IMR-90 (cell line): ENCODE results near the gene LLGL2. TPM values are rescaled to one million over a fixed set of nuclear protein-coding genes. Genes with fewer than 3 reads are reported as not detected.
A peak's percentile ranks its signal among the peaks of the same experiment; 100 is the strongest.

ENCODE experiments used
- ATAC-seq: fragments of 200-7000 bp; cut with Tn5 transposase; 2 replicates; pipeline ENCODE4 v1.9.1; 2020; ENCODE audit warnings: low read depth, mild to moderate bottlenecking, moderate library complexity
- Bru-seq: library from RNA; stranded (reverse); fragments of 400-500 nt; gene quantifications from one replicate; lab custom pipeline; 2021; lab: Mats Ljungman, UMichigan
- BruChase-seq, 2 experiments: library from RNA; stranded (reverse); fragments of 400-500 nt; gene quantifications; one replicate each; lab custom pipeline; 2021; lab: Mats Ljungman, UMichigan
- BruUV-seq: library from RNA; stranded (reverse); fragments of 400-500 nt; replicated peaks from 2 replicates; lab custom pipeline; 2021; lab: Mats Ljungman, UMichigan
- CTCF ChIA-PET: fragments of 300-600 bp; formaldehyde crosslinking; extraction: SDS; loops from one replicate; lab custom pipeline; 2021; ENCODE audit warnings: antibody characterized with exemption; lab: Yijun Ruan, JAX
- POLR2A ChIA-PET: fragments of 300-600 bp; sonication (Branson Sonifier 250); formaldehyde crosslinking; loops from one replicate; lab custom pipeline; 2022; ENCODE audit warnings: antibody characterized with exemption; ENCODE audit not compliant: unreplicated experiment; lab: Charles Lee
- DNase-seq: peaks from one replicate; pipeline ENCODE4 v3.0.0; 2013
- H2AFZ ChIP-seq: replicated peaks from 2 replicates; pipeline ENCODE3; 2013; ENCODE audit warnings: low read length, mild to moderate bottlenecking; ENCODE audit not compliant: poor library complexity
- H2AK5ac ChIP-seq: 2 replicates; pipeline ENCODE4 v1.6.1; 2013; ENCODE audit warnings: low read depth, low read length, inconsistent platforms
- H2AK9ac ChIP-seq: replicated peaks from 2 replicates; pipeline ENCODE3; 2013; ENCODE audit warnings: mild to moderate bottlenecking, low read depth, low read length, moderate library complexity; ENCODE audit not compliant: poor library complexity
- H2BK120ac ChIP-seq: 2 replicates; pipeline ENCODE4 v1.6.1; 2013; ENCODE audit warnings: low read depth, low read length, inconsistent platforms
- H2BK15ac ChIP-seq: 3 replicates; pipeline ENCODE4 v1.6.1; 2013; ENCODE audit warnings: low read depth, low read length, inconsistent platforms
- H2BK20ac ChIP-seq: 2 replicates; pipeline ENCODE4 v1.6.1; 2013; ENCODE audit warnings: low read depth, mild to moderate bottlenecking, inconsistent platforms, low read length, moderate library complexity
- H2BK5ac ChIP-seq: 2 replicates; pipeline ENCODE4 v1.6.1; 2013; ENCODE audit warnings: mild to moderate bottlenecking, low read depth, low read length, inconsistent platforms; ENCODE audit not compliant: poor library complexity, severe bottlenecking
- H3K14ac ChIP-seq: replicated peaks from 2 replicates; pipeline ENCODE4 v1.6.1; 2013; ENCODE audit warnings: low read depth, low read length, inconsistent platforms
- H3K18ac ChIP-seq: 2 replicates; pipeline ENCODE4 v1.6.1; 2013; ENCODE audit warnings: low read depth, low read length, control low read depth
- H3K23ac ChIP-seq: 2 replicates; pipeline ENCODE4 v1.6.1; 2013; ENCODE audit warnings: low read depth, low read length, inconsistent platforms
- H3K27ac ChIP-seq: 2 replicates; pipeline ENCODE4 v1.5.1; 2013; ENCODE audit warnings: mild to moderate bottlenecking, control low read depth, low read length; ENCODE audit not compliant: insufficient read depth
- H3K27me3 ChIP-seq: 2 replicates; pipeline ENCODE4 v1.6.1; 2013; ENCODE audit warnings: low read length; ENCODE audit not compliant: control insufficient read depth, insufficient read depth
- H3K36me3 ChIP-seq: 2 replicates; pipeline ENCODE4 v1.6.1; 2013; ENCODE audit warnings: low read length, mixed read lengths; ENCODE audit not compliant: control insufficient read depth, insufficient read depth
- H3K4ac ChIP-seq: 2 replicates; pipeline ENCODE4 v1.6.1; 2013; ENCODE audit warnings: low read depth, low read length, inconsistent platforms
- H3K4me1 ChIP-seq: 2 replicates; pipeline ENCODE4 v1.6.1; 2013; ENCODE audit warnings: low read length, mixed read lengths; ENCODE audit not compliant: control insufficient read depth, insufficient read depth
- H3K4me2 ChIP-seq: 2 replicates; pipeline ENCODE4 v1.6.1; 2013; ENCODE audit warnings: low read depth, mild to moderate bottlenecking, control low read depth, low read length, moderate library complexity
- H3K4me3 ChIP-seq: 2 replicates; pipeline ENCODE4 v1.5.1; 2013; ENCODE audit warnings: low read depth, mild to moderate bottlenecking, control low read depth, low read length, moderate library complexity; ENCODE audit not compliant: insufficient read depth
- H3K56ac ChIP-seq: 2 replicates; pipeline ENCODE4 v1.6.1; 2013; ENCODE audit warnings: low read length, inconsistent platforms; ENCODE audit not compliant: insufficient read depth; ENCODE audit errors: extremely low read depth
- H3K79me1 ChIP-seq, 2 experiments: 2 replicates each; pipeline ENCODE4 v1.6.1; 2013; ENCODE audit warnings: low read length in 2 of 2, inconsistent platforms in 1 of 2, low read depth in 1 of 2
- H3K9ac ChIP-seq: 2 replicates; pipeline ENCODE4 v1.6.1; 2013; ENCODE audit warnings: low read depth, low read length, control low read depth
- H3K9me1 ChIP-seq: 2 replicates; pipeline ENCODE4 v1.6.1; 2013; ENCODE audit warnings: low read length, inconsistent platforms; ENCODE audit not compliant: insufficient read depth
- H3K9me3 ChIP-seq: 2 replicates; pipeline ENCODE4 v1.6.1; 2013; ENCODE audit warnings: low read length; ENCODE audit not compliant: control insufficient read depth, insufficient read depth
- H4K20me1 ChIP-seq: 2 replicates; pipeline ENCODE4 v1.6.1; 2013; ENCODE audit warnings: low read length, inconsistent platforms; ENCODE audit not compliant: insufficient read depth
- H4K5ac ChIP-seq: 2 replicates; pipeline ENCODE4 v1.6.1; 2013; ENCODE audit warnings: mild to moderate bottlenecking, low read depth, low read length, control low read depth
- H4K8ac ChIP-seq, 2 experiments: 2 replicates each; pipeline ENCODE4 v1.6.1; 2013; ENCODE audit warnings: low read depth in 2 of 2, low read length in 2 of 2, control low read depth in 1 of 2, inconsistent platforms in 1 of 2
- H4K91ac ChIP-seq: 2 replicates; pipeline ENCODE4 v1.6.1; 2013; ENCODE audit warnings: low read depth, low read length, inconsistent platforms; ENCODE audit not compliant: insufficient read depth
- MAZ ChIP-seq: IDR thresholded peaks from 2 replicates; pipeline ENCODE4 v1.6.1; 2012; ENCODE audit warnings: low read depth, mild to moderate bottlenecking, low read length, improper control_type of control experiment, moderate library complexity, borderline replicate concordance
- WGBS, 2 experiments: methylation state at CpG; one replicate each; pipeline versions ENCODE4 v1.1.5 to v1.1.7; 2013; ENCODE audit warnings: missing lambda C conversion rate in 2 of 2; ENCODE audit not compliant: insufficient read length in 1 of 2; ENCODE audit errors: extremely low coverage in 2 of 2; 5-methylcytosine and 5-hydroxymethylcytosine counted together
- dilution Hi-C: fragments of 300-500 bp; cut with HindIII; formaldehyde crosslinking; loops from one replicate; pipeline ENCODE4 v1.14.3; 2018; ENCODE audit warnings: low sequenced_read_pairs; ENCODE audit not compliant: unreplicated experiment
- in situ Hi-C: fragments of 300-500 bp; cut with MboI; formaldehyde crosslinking; loops from 3 replicates; pipeline ENCODE4 v1.14.3; 2019; ENCODE audit warnings: low sequenced_read_pairs, inconsistent platforms, mixed read lengths
- intact Hi-C: fragments of 100-400 bp; cut with micrococcal nuclease; formaldehyde crosslinking; loops from 2 replicates; pipeline ENCODE4 v1.10.0; 2022
- long read RNA-seq: library from polyadenylated mRNA; unstranded; transcript quantifications from one replicate; pipeline ENCODE4 v2.0.0, GENCODE V29; 2021; ENCODE audit not compliant: unreplicated experiment
- polyA plus RNA-seq, 3 experiments: library from polyadenylated mRNA; depleted of rRNA; stranded (reverse); fragments of >200 nt; gene quantifications; 2 replicates each; pipeline ENCODE4 v1.2.3, GENCODE V29; 2012; ENCODE audit warnings: low replicate concordance in 1 of 3
- total RNA-seq: library from RNA; depleted of rRNA; stranded (reverse); fragments of >200 nt; gene quantifications from 2 replicates; pipeline ENCODE4 v1.2.3, GENCODE V29; 2012; rRNA removed
- TF ChIP-seq, protein P1 (sequence below): fragments of 150-350 bp; IDR thresholded peaks from 2 replicates; pipeline ENCODE4 v1.6.1; 2016; ENCODE audit warnings: low read depth, mild to moderate bottlenecking, low read length, moderate library complexity, borderline replicate concordance
- TF ChIP-seq, protein P2 (sequence below): conservative IDR thresholded peaks from 2 replicates; pipeline ENCODE4 v1.5.1; 2012; ENCODE audit warnings: mild to moderate bottlenecking, low read depth, low read length, improper control_type of control experiment

The LLGL2 gene, protein sequence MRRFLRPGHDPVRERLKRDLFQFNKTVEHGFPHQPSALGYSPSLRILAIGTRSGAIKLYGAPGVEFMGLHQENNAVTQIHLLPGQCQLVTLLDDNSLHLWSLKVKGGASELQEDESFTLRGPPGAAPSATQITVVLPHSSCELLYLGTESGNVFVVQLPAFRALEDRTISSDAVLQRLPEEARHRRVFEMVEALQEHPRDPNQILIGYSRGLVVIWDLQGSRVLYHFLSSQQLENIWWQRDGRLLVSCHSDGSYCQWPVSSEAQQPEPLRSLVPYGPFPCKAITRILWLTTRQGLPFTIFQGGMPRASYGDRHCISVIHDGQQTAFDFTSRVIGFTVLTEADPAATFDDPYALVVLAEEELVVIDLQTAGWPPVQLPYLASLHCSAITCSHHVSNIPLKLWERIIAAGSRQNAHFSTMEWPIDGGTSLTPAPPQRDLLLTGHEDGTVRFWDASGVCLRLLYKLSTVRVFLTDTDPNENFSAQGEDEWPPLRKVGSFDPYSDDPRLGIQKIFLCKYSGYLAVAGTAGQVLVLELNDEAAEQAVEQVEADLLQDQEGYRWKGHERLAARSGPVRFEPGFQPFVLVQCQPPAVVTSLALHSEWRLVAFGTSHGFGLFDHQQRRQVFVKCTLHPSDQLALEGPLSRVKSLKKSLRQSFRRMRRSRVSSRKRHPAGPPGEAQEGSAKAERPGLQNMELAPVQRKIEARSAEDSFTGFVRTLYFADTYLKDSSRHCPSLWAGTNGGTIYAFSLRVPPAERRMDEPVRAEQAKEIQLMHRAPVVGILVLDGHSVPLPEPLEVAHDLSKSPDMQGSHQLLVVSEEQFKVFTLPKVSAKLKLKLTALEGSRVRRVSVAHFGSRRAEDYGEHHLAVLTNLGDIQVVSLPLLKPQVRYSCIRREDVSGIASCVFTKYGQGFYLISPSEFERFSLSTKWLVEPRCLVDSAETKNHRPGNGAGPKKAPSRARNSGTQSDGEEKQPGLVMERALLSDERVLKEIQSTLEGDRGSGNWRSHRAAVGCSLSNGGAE
- total RNA-seq: 0.54 and 0.56 TPM in 2 replicates
- polyA plus RNA-seq (2012; rRNA removed): 0.53 and 0.72 TPM in 2 replicates
- 1.2 and 1.6 TPM in 2 replicates for polyA plus RNA-seq (2012; cell fraction: cytosol; rRNA removed)
- polyA plus RNA-seq (2012; cell fraction: nucleus; rRNA removed; ENCODE audit: low replicate concordance): 2.0 and 4.5 TPM in 2 replicates
- percentile 24 among the genes with signal in this experiment for Bru-seq, nascent RNA
- BruChase-seq, experiment 1, labeled RNA remaining after a 6-hour chase: percentile 22 among the genes with signal in this experiment
- BruChase-seq, experiment 2, labeled RNA remaining after a 2-hour chase: percentile 19 among the genes with signal in this experiment
- long read RNA-seq, partial matches to known transcripts: 0 of 1 reads
- long read RNA-seq, other reads (novel, unspliced or antisense): 1 of 1 reads

DNA sequence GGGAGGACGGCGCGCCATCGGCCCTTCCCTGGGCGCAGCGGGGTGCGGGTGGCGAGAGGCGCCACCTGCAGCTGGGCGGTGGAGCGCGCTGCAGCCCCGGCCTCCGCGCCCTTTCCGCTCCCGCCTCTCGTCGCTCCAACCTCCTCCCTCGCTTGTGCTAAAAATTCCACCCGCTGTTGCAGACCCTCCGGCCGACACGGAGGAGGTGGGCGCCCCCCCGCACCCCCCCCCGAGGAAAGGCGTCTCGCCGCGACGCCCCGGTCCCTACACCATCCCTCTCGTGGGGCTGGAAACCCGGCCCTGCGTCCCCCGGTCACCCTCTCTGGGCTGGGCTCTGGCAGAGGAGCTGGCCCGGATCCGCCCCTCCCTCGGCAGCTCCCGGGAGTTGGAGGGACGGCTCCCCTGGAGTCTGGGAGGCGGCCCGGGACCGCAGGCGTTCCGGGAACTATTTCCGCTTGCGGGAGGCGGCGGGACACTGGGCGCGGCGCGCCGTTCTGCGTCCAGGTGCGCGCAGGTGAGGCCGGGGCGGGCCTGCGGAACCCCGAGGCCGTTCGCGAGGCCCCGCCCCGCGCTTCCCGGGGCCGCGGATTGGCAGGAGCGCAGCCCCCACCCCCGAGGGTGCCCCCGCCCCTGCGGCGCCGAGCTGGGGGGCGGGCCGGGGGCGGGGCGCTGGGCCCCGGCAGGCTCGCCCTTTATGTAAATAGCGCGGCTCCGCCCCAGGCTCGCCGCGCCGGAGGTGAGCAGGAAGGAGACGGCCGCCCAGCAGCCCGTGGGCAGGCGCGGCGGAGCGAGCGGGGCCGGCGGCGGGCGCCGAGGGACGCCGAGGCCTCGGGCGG lies at the start of gene LLGL2:
Gene LLGL2 (plus strand): TSS at position 728 of the 836 bp plus-strand sequence. CDS start 17,730 bp downstream, outside the sequence.
- Histone ChIP-seq H4K91ac (no peak within 1 kb of the TSS), H3K79me1 (no peaks in the 10 kb centered on the region), H3K23ac (peak within 1 kb of the TSS; percentile 73; the same call in 1 of the 2 replicates), H3K27me3 (peaks cover 19% of the 10 kb centered on the region), H4K20me1 (0 out of 2 replicates have a peak, but pooled peaks cover 14% of the 10 kb centered on the region), H2AFZ (peak within 1 kb of the TSS; percentile 92), H2BK5ac (no peak within 1 kb of the TSS), H3K4me3 (peak within 1 kb of the TSS; percentile 48), H3K9me3 (no peaks in the 10 kb centered on the region), H3K9me1 (no peaks in the 10 kb centered on the region), H3K9ac (no peak within 1 kb of the TSS), H4K8ac (no peak within 1 kb of the TSS), H3K4me2 (peak within 1 kb of the TSS; percentile 66), H2BK20ac (no peak within 1 kb of the TSS), H3K4ac (no peak within 1 kb of the TSS), H2AK5ac (no peak within 1 kb of the TSS), H3K18ac (no peak within 1 kb of the TSS), H2BK120ac (no peak within 1 kb of the TSS), H3K56ac (no peak within 1 kb of the TSS), H3K4me1 (no peaks in the 10 kb centered on the region), H3K27ac (no peak within 1 kb of the TSS), H2BK15ac (no peak within 1 kb of the TSS), H2AK9ac (peak within 1 kb of the TSS; percentile 42), H4K5ac (no peak within 1 kb of the TSS), H3K14ac (no peak within 1 kb of the TSS), H3K36me3 (peaks cover 3% of the 10 kb centered on the region; the same call in 1 of the 2 replicates)
- in situ Hi-C loops: no loop called here
- TF ChIP-seq, protein P1, sequence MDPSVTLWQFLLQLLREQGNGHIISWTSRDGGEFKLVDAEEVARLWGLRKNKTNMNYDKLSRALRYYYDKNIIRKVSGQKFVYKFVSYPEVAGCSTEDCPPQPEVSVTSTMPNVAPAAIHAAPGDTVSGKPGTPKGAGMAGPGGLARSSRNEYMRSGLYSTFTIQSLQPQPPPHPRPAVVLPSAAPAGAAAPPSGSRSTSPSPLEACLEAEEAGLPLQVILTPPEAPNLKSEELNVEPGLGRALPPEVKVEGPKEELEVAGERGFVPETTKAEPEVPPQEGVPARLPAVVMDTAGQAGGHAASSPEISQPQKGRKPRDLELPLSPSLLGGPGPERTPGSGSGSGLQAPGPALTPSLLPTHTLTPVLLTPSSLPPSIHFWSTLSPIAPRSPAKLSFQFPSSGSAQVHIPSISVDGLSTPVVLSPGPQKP: no peak
- TF ChIP-seq, protein P2, sequence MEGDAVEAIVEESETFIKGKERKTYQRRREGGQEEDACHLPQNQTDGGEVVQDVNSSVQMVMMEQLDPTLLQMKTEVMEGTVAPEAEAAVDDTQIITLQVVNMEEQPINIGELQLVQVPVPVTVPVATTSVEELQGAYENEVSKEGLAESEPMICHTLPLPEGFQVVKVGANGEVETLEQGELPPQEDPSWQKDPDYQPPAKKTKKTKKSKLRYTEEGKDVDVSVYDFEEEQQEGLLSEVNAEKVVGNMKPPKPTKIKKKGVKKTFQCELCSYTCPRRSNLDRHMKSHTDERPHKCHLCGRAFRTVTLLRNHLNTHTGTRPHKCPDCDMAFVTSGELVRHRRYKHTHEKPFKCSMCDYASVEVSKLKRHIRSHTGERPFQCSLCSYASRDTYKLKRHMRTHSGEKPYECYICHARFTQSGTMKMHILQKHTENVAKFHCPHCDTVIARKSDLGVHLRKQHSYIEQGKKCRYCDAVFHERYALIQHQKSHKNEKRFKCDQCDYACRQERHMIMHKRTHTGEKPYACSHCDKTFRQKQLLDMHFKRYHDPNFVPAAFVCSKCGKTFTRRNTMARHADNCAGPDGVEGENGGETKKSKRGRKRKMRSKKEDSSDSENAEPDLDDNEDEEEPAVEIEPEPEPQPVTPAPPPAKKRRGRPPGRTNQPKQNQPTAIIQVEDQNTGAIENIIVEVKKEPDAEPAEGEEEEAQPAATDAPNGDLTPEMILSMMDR: 0 out of 2 replicates have a peak, but pooled peaks have one; percentile 20
- TF ChIP-seq MAZ: peak; percentile 59; the same call in 1 of the 2 replicates
- peak; percentile 11 for DNase-seq
- BruUV-seq: no TSS peak
- intact Hi-C loops: no loop called here
- 2% methylated on average over 47 of the region's 108 CpGs; no CpG with 5 or more reads in 1 of the 2 experiments for WGBS, 2 experiments
- peak; percentile 90 for ATAC-seq
- dilution Hi-C loops: no loop called here
- POLR2A ChIA-PET: no interaction called here
- CTCF ChIA-PET: no interaction called here
